Globus pallidus (tissue), 1 donor: ENCODE measurements around the gene RAD51AP1.

ENCODE experiments used
- DNase-seq: peaks from one replicate; pipeline ENCODE4 v3.0.0-alpha.2; 2015; ENCODE audit warnings: low spot score

The RAD51AP1 gene

DNA sequence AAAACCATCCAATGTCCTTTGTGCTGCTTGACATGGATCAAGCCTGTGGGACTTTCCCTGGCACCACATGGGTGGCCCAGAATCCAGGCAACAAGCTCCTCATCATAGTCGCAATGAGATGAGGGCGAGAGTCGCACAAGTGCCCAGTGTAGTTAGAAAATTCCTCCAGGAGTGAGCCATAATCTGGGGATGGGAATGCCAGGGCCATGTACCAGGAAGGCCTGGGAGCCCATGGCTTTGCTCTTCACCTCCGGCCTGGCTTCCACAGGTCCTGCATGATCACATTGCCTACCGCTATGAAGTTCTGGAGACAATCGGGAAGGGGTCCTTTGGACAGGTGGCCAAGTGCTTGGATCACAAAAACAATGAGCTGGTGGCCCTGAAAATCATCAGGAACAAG, 57.2 kb downstream of the RAD51AP1 start:
- no peak for DNase-seq

GRCh38 chr12:4603421-4603820, 64.7 kb downstream of the RAD51AP1 start:
- no peak for DNase-seq

GRCh38 chr12:4603946-4604345, 65.3 kb downstream of the RAD51AP1 start:
- no peak for DNase-seq

DNA sequence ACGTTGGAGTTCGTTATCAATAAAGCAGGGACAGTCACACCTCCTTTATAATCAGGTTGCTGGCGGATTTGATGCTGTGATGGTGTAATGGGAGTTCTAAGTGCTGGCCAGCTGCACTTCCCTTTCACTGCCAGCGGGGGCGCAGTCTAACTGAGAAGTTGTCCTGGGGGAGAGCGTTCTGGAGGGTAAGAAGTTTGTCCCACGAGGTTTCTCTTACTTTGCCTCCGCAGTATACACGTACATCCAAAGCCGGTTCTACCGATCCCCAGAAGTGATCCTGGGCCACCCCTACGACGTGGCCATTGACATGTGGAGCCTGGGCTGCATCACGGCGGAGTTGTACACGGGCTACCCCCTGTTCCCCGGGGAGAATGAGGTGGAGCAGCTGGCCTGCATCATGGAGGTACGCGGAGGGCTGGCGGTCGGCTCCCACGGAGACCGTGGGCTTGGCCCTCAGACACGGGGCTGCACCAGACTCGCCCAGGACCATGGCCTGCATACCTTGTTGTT, 66.0 kb downstream of the RAD51AP1 start:
- peak; percentile 90 for DNase-seq

- no peak for DNase-seq
Observed at GRCh38 chr12:4607056-4607455, 68.4 kb downstream of the RAD51AP1 start.

DNA sequence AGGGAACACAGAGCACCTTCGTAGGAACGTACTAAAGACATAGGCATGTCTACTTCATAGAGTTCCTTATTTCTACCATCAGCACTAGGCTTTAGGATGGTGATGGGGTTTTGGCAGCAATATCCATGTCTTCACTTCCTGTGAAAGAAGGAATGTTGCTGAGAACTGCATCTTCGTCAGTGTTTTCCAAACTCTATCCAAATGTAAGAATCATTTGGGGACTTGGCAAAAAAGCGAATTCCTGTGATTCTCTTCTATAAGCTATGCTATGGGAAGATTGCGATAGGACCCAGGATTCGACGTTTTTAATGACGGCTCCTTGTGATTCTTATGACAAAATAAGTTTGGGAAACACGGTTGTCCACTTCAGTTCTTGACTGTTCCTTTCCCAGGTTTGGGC, 70.4 kb downstream of the RAD51AP1 start:
- no peak for DNase-seq
